ENCODE data around the gene GNL3. TPM values are rescaled to one million over a fixed set of nuclear protein-coding genes. Genes with fewer than 3 reads are reported as not detected.
A peak's percentile ranks its signal among the peaks of the same experiment; 100 is the strongest.

Gene GNL3
- total and polyA plus RNA-seq, 2 of the 8 experiments (the other 6 are each of a cell fraction or from before 2014, with no cell fraction given) = 45.5 to 184 TPM

DNA sequence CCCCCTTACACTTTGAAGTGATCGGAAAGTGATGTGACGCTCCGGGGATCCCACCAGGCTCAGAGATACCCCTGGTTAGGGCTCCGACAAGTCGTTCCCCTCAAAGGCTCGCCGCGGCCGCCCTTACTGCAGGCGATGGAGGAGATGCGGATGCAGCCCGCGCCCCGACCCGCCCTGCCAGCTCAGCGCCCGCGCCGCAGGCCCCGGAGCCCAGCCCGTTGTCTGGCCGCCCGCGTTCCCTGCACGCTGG is 19.5 kb downstream of the GNL3 start:
- Histone ChIP-seq H3K9ac (replicated peaks in 1 of 4; ENCODE audit: extremely low read depth in 1 of 4, low read depth in 3 of 4, low read length in 3 of 4) (peak overlapping the region; percentile 55 to 85 (median 68); a peak in 6 of 7 replicates), H3K9me3 (ENCODE audit: insufficient read depth in 2 of 2, low read depth in 1 of 2, low read length in 1 of 2) (no peaks in the 10 kb centered on the region), H3K27me3 (replicated peaks in 1 of 4; ENCODE audit: control insufficient read depth in 3 of 4, extremely low read depth in 1 of 4, insufficient read depth in 3 of 4, low read length in 3 of 4) (no peaks in the 10 kb centered on the region), H3K14ac (ENCODE audit: insufficient read length) (no peak overlapping the region), H2AK5ac (ENCODE audit: low read depth, low read length) (no peak overlapping the region), H2BK12ac (ENCODE audit: low read depth, low read length) (no peak overlapping the region), H4K91ac (replicated peaks; ENCODE audit: insufficient read length, low read length) (peak overlapping the region; percentile 81), H3K4me3 (ENCODE audit: extremely low read depth in 1 of 4, insufficient read depth in 2 of 4, low read depth in 3 of 4, low read length in 4 of 4) (peak overlapping the region; percentile 70 to 93 (median 82)), H3K4me1 (replicated peaks in 1 of 4; ENCODE audit: control insufficient read depth in 3 of 4, insufficient read depth in 4 of 4, low read length in 3 of 4) (peaks cover 0 to 5% (median 2%) of the 10 kb centered on the region in 4 experiments; a peak in 5 of 7 replicates), H3K56ac (replicated peaks; ENCODE audit: insufficient read length, low read depth, low read length) (peak overlapping the region; percentile 10), H3K4ac (replicated peaks; ENCODE audit: insufficient read length, low read depth, low read length) (no peak overlapping the region), H4K20me1 (replicated peaks in 1 of 2; ENCODE audit: control insufficient read depth in 1 of 2, insufficient read depth in 2 of 2, low read length in 2 of 2) (no peaks in the 10 kb centered on the region), H2AFZ (ENCODE audit: low read length) (peak overlapping the region; percentile 93; the same call in 1 of the 2 replicates), H3K23ac (ENCODE audit: insufficient read length) (no peak overlapping the region), H3K36me3 (ENCODE audit: control insufficient read depth in 2 of 4, insufficient read depth in 4 of 4, low read length in 3 of 4) (peaks cover 0 to 9% (median 1%) of the 10 kb centered on the region in 4 experiments; a peak in 3 of 8 replicates), H3K23me2 (ENCODE audit: low read depth, low read length) (peaks cover 13% of the 10 kb centered on the region), H3K79me1 (ENCODE audit: low read depth, low read length) (peaks cover 8% of the 10 kb centered on the region), H3K27ac (ENCODE audit: low read depth, low read length) (peak overlapping the region; percentile 70; the same call in 1 of the 2 replicates), H2BK5ac (ENCODE audit: low read depth, low read length) (peak overlapping the region; percentile 88; the same call in 1 of the 2 replicates), H4K5ac (ENCODE audit: insufficient read length, low read depth, low read length) (peak overlapping the region; percentile 74), H3K79me2 (ENCODE audit: control insufficient read depth in 1 of 2, insufficient read depth in 2 of 2, low read length in 2 of 2) (peaks cover 0 to 34% of the 10 kb centered on the region in 2 experiments; a peak in 2 of 4 replicates), H3K18ac (ENCODE audit: extremely low read depth, low read length) (no peak overlapping the region; the same call in 1 of the 2 replicates), H4K8ac (ENCODE audit: extremely low read depth, insufficient read depth, low read length) (peak overlapping the region; percentile 80; the same call in 1 of the 2 replicates), H2BK120ac (replicated peaks; ENCODE audit: low read depth, low read length) (no peak overlapping the region), H2BK20ac (ENCODE audit: low read length) (no peak overlapping the region), H2BK15ac (ENCODE audit: low read length) (no peak overlapping the region), H3K4me2 (ENCODE audit: insufficient read depth in 1 of 2, low read depth in 2 of 2, low read length in 2 of 2) (peak overlapping the region; percentile 94 to 99)
- ChIA-PET POLR2A (ENCODE audit: partially characterized antibody) (interaction anchor here (0.6 to 18.8 kb wide), 5 partner anchors 10 to 338 kb away, joined by 3 to 347 read pairs (median 5); partner anchors contain the start of genes GNL3 and PBRM1), CTCF (ENCODE audit: partially characterized antibody) (interaction anchor here (1.0 kb wide), 1 partner anchor 9 kb away, joined by 3 read pairs; no protein-coding TSS in a partner anchor)
- DNase-seq (ENCODE audit: low read depth in 1 of 2, low spot score in 2 of 2) (no peak), FAIRE-seq (no peak)
- WGBS, 2 experiments (ENCODE audit: extremely low coverage in 1 of 2, insufficient coverage in 1 of 2, insufficient read length in 1 of 2, insufficient replicate concordance in 2 of 2, low coverage in 1 of 2, low lambda C conversion rate in 2 of 2, missing lambda C conversion rate in 1 of 2) = 2% methylated on average over 25 of the region's 25 CpGs; no CpG with 5 or more reads in 1 of the 2 experiments
- TF ChIP-seq SRF (IDR thresholded peaks at IDR 0.05; ENCODE audit: low read depth, low read length) (no peak), NRF1 (IDR thresholded peaks at IDR 0.05; ENCODE audit: low read depth, low read length) (no peak), CHD1 (IDR thresholded peaks at IDR 0.05; ENCODE audit: low read depth, low read length) (no peak), SP2 (IDR thresholded peaks at IDR 0.05; ENCODE audit: low read length) (no peak), TAF7 (optimal IDR thresholded peaks at IDR 0.05; ENCODE audit: borderline replicate concordance, low read depth, low read length) (no peak), ASH2L (IDR thresholded peaks at IDR 0.05; ENCODE audit: low read length) (no peak), SIN3A (conservative IDR thresholded peaks at IDR 0.05 in 1 of 2, IDR thresholded peaks at IDR 0.05 in 1 of 2; ENCODE audit: low read depth in 1 of 2, low read length in 2 of 2) (no peak)
- TF ChIP-seq, protein P1, sequence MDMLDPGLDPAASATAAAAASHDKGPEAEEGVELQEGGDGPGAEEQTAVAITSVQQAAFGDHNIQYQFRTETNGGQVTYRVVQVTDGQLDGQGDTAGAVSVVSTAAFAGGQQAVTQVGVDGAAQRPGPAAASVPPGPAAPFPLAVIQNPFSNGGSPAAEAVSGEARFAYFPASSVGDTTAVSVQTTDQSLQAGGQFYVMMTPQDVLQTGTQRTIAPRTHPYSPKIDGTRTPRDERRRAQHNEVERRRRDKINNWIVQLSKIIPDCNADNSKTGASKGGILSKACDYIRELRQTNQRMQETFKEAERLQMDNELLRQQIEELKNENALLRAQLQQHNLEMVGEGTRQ (IDR thresholded peaks at IDR 0.05; ENCODE audit: low read length) = no peak
- TF ChIP-seq, protein P2, sequence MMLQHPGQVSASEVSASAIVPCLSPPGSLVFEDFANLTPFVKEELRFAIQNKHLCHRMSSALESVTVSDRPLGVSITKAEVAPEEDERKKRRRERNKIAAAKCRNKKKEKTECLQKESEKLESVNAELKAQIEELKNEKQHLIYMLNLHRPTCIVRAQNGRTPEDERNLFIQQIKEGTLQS (IDR thresholded peaks at IDR 0.05; ENCODE audit: insufficient read depth, low read depth, low read length) = no peak

Data from H1 (cell line).